Loucy (cell line): ENCODE results near the gene ZNF860.

ENCODE experiments used
- CTCF ChIP-seq: fragments of 200-600 bp; sonication (generic); conservative IDR thresholded peaks from 2 replicates; pipeline ENCODE4 v1.5.1; 2014; ENCODE audit warnings: mild to moderate bottlenecking, antibody characterized with exemption, low read length
- EZH2phosphoT487 ChIP-seq: fragments of 200-600 bp; IDR thresholded peaks from 2 replicates; pipeline ENCODE4 v1.6.1; 2018; ENCODE audit warnings: antibody characterized with exemption, mild to moderate bottlenecking, moderate library complexity, borderline replicate concordance

DNA sequence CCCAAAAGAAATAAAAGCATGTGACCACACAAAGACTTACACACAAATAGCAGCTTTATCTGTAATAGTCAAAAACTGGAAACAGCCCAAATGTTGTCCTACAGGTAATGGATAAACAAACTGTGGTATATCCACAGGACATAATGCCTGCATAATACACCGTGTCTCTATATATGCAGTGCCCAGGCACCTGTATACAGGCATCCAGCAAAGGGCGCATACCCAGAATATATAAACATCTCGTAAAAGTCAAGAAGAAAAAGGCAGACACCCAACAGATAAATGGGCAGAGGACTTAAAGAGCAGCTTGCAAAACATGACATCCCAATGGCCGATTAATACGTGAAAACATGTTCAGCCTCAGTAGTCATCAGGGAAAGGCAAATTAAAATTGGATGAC is 7.7 kb upstream of the ZNF860 start:
- no peak for TF ChIP-seq CTCF
- TF ChIP-seq EZH2phosphoT487 = no peak
